ENCODE measurements around the gene SND1.

- TF ChIP-seq CTCF (IDR thresholded peaks at IDR 0.05; ENCODE audit: insufficient read depth, low read length, poor library complexity, severe bottlenecking) (no peak), EZH2phosphoT487 (conservative IDR thresholded peaks at IDR 0.05; ENCODE audit: low read length) (no peak)
Measured at GRCh38 chr7:128017460-128017859, 365.5 kb downstream of the SND1 start.

Data from SU-DHL-6 (cell line).